Thyroid gland (tissue), 4 donors: Measurements from ENCODE around the gene MRPL23.

Experiments
- CTCF ChIP-seq, 6 experiments: fragments of 200-600 bp in 3 of 6; fragments of 450-650 bp in 3 of 6; sonication (generic) in 3 of 6; IDR thresholded peaks; one replicate each; pipeline ENCODE4 v1.5.1; 2016 to 2019; ENCODE audit warnings: antibody characterized with exemption in 6 of 6, mild to moderate bottlenecking in 2 of 6, inconsistent platforms in 1 of 6, moderate library complexity in 1 of 6
- POLR2A ChIP-seq, 2 donors: fragments of 450-650 bp; IDR thresholded peaks; one replicate each; pipeline ENCODE4 v1.6.1; 2017; ENCODE audit warnings: antibody characterized with exemption in 2 of 2, mild to moderate bottlenecking in 2 of 2, moderate library complexity in 1 of 2

GRCh38 chr11:1916132-1916985 lies 30.8 kb upstream of the MRPL23 start:
- no peak for TF ChIP-seq CTCF (IDR thresholded peaks at IDR 0.05)
- no peak for TF ChIP-seq POLR2A (IDR thresholded peaks at IDR 0.05)
